Muscle of leg (tissue), 11 donors: Measurements from ENCODE around the gene RIMBP2. TPM values are rescaled to one million over a fixed set of nuclear protein-coding genes. Genes with fewer than 3 reads are reported as not detected.
A peak's percentile ranks its signal among the peaks of the same experiment; 100 is the strongest.

Experiments
- DNase-seq: peaks from one replicate; pipeline ENCODE4 v3.0.0; 2013
- H3K27ac ChIP-seq: one replicate; pipeline ENCODE4 v1.5.1; 2013; ENCODE audit warnings: mild to moderate bottlenecking, low read length, control low read depth
- H3K27me3 ChIP-seq: one replicate; pipeline ENCODE4 v1.6.1; 2013; ENCODE audit warnings: low read length; ENCODE audit not compliant: control insufficient read depth, insufficient read depth
- H3K36me3 ChIP-seq: one replicate; pipeline ENCODE4 v1.6.1; 2013; ENCODE audit warnings: low read length; ENCODE audit not compliant: control insufficient read depth, insufficient read depth
- H3K4me1 ChIP-seq: one replicate; pipeline ENCODE4 v1.6.1; 2013; ENCODE audit warnings: low read length; ENCODE audit not compliant: control insufficient read depth, insufficient read depth
- H3K4me3 ChIP-seq: one replicate; pipeline ENCODE4 v1.5.1; 2013; ENCODE audit warnings: low read length, control low read depth
- H3K9me3 ChIP-seq: replicated peaks from 2 replicates; pipeline ENCODE4 v1.6.1; 2013; ENCODE audit warnings: low read depth, low read length; ENCODE audit not compliant: control insufficient read depth
- WGBS: methylation state at CpG from one replicate; pipeline ENCODE4 v1.1.5; 2013; ENCODE audit warnings: missing lambda C conversion rate; ENCODE audit not compliant: insufficient coverage; 5-methylcytosine and 5-hydroxymethylcytosine counted together
- polyA plus RNA-seq, 8 donors: library from polyadenylated mRNA; unstranded; fragments of 120-200 nt; gene quantifications; one replicate each; pipeline versions ENCODE4 v1.2.1 to v1.2.3, GENCODE V29; 2013; ENCODE audit warnings: inconsistent platforms in 1 of 8, low replicate concordance in 1 of 8; ENCODE audit not compliant: insufficient read length in 8 of 8, insufficient read depth in 1 of 8
- total RNA-seq: library from RNA; stranded (reverse); fragments of 120-200 nt; gene quantifications from one replicate; pipeline ENCODE4 v1.2.4, GENCODE V29; 2013

Gene RIMBP2
- total and polyA plus RNA-seq, 9 donors, result 0.46 to 2.1 (median 0.87) TPM

DNA sequence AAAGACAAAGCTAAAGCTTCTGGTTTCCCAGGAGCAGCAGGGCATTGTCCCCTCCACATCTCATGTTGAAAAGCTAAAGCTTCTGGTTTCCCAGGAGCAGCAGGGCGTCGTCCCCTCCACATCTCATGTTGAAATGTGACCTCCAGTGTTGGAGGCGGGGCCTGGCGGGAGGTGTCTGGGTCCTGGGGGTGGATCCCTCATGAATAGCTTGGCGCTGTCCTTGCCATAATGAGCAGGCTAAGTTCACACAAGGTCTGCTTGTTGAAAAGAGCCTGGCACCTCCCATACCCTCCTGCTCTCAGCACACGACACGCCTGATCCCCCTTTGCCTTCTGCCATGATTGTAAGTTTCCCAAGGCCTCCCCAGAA is 254.7 kb downstream of the RIMBP2 start:
- no peak overlapping the region for H3K4me3 ChIP-seq
- DNase-seq, result no peak
- H3K27ac ChIP-seq, result no peak overlapping the region
- no peaks in the 10 kb centered on the region for H3K9me3 ChIP-seq
- no peaks in the 10 kb centered on the region for H3K36me3 ChIP-seq
- WGBS, result 57% methylated on average over 4 of the region's 7 CpGs
- H3K27me3 ChIP-seq, result no peaks in the 10 kb centered on the region
- no peaks in the 10 kb centered on the region for H3K4me1 ChIP-seq

DNA sequence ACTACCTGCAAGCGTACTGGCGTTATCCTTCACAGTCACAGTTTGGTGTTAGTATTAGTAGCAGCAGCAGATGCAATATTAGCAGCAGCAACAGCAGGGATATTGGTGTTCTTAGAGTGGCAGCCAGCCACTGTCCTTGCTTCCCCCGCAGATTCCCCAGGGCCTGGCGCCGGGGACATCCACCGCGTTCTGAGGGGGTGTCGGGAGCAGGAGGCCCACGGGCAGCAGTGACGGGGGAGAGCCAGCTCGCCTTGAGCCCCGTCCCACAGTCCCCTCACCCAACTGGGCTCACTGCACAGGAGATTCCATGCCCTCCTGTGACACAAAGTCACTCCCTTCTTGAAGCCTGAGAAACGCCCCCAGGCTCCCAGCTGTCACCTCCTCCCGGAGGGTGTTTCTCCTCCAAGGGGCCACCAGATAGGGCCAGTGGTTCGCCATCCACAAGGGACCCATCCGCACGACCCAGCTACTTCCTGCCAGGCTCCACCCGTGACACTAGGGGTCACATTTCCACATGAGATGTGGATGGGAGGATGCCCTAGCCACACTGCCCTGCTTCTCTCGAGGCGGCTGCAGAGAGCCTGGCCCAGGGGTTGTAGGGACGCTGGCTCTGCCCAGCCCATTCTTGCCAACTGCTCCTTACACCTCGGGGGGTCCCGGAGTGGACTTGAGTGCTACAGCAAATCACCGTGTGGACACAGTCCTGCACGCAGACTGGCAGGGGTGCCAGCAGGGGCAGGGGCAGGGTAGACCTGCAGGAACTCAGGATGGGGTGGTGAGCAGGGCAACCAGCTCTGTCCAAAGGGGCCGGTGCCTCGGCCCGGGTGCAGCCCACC is 255.3 kb downstream of the RIMBP2 start:
- H3K36me3 ChIP-seq, result no peaks in the 10 kb centered on the region
- no peaks in the 10 kb centered on the region for H3K4me1 ChIP-seq
- 77% methylated on average over 25 of the region's 28 CpGs for WGBS
- H3K27ac ChIP-seq, result no peak overlapping the region
- no peaks in the 10 kb centered on the region for H3K27me3 ChIP-seq
- H3K4me3 ChIP-seq, result no peak overlapping the region
- no peak for DNase-seq
- no peaks in the 10 kb centered on the region for H3K9me3 ChIP-seq

DNA sequence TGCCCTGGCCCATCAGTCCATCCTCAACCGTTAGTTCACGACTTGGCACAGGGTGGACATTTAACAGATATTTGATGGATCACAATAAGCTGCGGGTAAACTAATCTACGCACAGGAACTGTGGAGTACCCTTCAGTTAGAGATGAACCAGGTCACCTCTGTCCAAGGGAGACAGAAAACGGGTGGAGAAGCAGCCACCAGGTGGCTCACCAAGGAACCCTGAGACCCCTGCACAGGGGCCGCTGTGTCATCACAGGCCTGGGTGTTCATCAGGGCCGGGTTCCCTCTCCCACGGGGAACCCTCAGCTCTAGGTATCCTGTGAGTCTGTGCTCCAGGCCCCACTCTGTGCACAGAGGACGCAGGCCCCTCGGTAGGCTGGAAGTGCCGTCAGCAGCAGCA is 256.2 kb downstream of the RIMBP2 start:
- Histone ChIP-seq H3K27ac (no peak overlapping the region), H3K9me3 (no peaks in the 10 kb centered on the region), H3K27me3 (no peaks in the 10 kb centered on the region), H3K4me3 (no peak overlapping the region), H3K36me3 (no peaks in the 10 kb centered on the region), H3K4me1 (no peaks in the 10 kb centered on the region)
- no peak for DNase-seq
- 75% methylated on average over 9 of the region's 11 CpGs for WGBS

- H3K27me3 ChIP-seq, result peaks cover 4% of the 10 kb centered on the region
- H3K4me1 ChIP-seq, result no peaks in the 10 kb centered on the region
- H3K27ac ChIP-seq, result no peak overlapping the region
- 73% methylated on average over 9 of the region's 12 CpGs for WGBS
- H3K9me3 ChIP-seq, result no peaks in the 10 kb centered on the region
- no peak overlapping the region for H3K4me3 ChIP-seq
- H3K36me3 ChIP-seq, result no peaks in the 10 kb centered on the region
- no peak for DNase-seq
Observed at GRCh38 chr12:130458341-130458740, 257.8 kb downstream of the RIMBP2 start.

- H3K9me3 ChIP-seq, result no peaks in the 10 kb centered on the region
- no peak for DNase-seq
- H3K27me3 ChIP-seq, result peaks cover 6% of the 10 kb centered on the region
- H3K4me3 ChIP-seq, result no peak overlapping the region
- H3K36me3 ChIP-seq, result no peaks in the 10 kb centered on the region
- H3K27ac ChIP-seq, result no peak overlapping the region
- WGBS, result 77% methylated on average over 9 of the region's 9 CpGs
- H3K4me1 ChIP-seq, result no peaks in the 10 kb centered on the region
Observed at GRCh38 chr12:130457215-130457614, 258.9 kb downstream of the RIMBP2 start.

GRCh38 chr12:130456375-130457199 is 259.5 kb downstream of the RIMBP2 start:
- DNase-seq, result peak; percentile 32
- Histone ChIP-seq H3K27ac (no peak overlapping the region), H3K9me3 (no peaks in the 10 kb centered on the region), H3K27me3 (peaks cover 6% of the 10 kb centered on the region), H3K4me1 (no peaks in the 10 kb centered on the region), H3K4me3 (no peak overlapping the region), H3K36me3 (no peaks in the 10 kb centered on the region)
- 74% methylated on average over 26 of the region's 28 CpGs for WGBS

DNA sequence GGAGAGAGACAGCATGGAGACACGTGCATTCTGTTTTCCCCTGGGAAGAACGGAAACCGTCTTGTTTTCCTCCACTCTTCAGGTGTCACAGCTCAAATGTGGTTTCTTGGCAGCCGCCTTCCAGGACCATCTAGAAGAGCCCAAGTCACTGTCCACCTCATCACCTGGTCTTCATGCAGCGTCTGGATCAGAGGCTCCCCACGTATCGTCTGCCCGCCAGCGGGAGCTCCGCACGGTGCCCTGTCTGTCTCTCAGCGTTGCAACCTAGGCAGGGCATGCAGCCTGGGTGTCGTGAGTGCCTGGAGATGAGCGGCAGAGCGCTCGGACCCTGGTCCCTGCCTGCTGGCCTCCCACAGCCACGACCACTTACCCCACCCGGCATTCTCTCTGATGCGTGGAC is 260.9 kb downstream of the RIMBP2 start:
- no peaks in the 10 kb centered on the region for H3K36me3 ChIP-seq
- DNase-seq, result no peak
- H3K4me1 ChIP-seq, result no peaks in the 10 kb centered on the region
- H3K27me3 ChIP-seq, result peaks cover 6% of the 10 kb centered on the region
- no peak overlapping the region for H3K4me3 ChIP-seq
- no peaks in the 10 kb centered on the region for H3K9me3 ChIP-seq
- WGBS, result 80% methylated on average over 16 of the region's 19 CpGs
- H3K27ac ChIP-seq, result no peak overlapping the region

DNA sequence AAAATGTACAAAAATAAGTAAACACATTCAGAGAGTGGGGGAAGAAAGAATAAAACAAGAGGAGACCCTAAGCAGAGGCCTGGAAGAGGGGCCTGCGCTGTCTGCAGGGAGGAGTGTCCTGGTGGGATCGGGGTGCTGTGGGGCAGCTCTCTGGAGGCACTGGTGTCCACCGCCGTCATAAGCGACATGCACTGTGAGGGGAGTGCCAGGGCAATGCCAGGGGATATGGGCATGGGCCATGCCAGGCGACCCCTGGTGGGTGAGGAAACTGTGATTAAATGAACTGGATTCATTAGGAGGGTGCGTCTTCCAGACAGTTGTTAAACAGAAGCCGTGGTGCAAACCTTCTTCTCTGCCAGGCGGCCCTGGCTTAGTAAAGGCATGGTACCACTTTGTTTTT is 261.8 kb downstream of the RIMBP2 start:
- Histone ChIP-seq H3K27me3 (peaks cover 6% of the 10 kb centered on the region), H3K27ac (no peak overlapping the region), H3K9me3 (no peaks in the 10 kb centered on the region), H3K4me1 (no peaks in the 10 kb centered on the region), H3K36me3 (no peaks in the 10 kb centered on the region), H3K4me3 (no peak overlapping the region)
- no peak for DNase-seq
- 88% methylated on average over 7 of the region's 9 CpGs for WGBS

GRCh38 chr12:130452546-130452945 is 263.6 kb downstream of the RIMBP2 start:
- no peak overlapping the region for H3K27ac ChIP-seq
- H3K4me3 ChIP-seq, result no peak overlapping the region
- H3K27me3 ChIP-seq, result peaks cover 6% of the 10 kb centered on the region
- H3K9me3 ChIP-seq, result no peaks in the 10 kb centered on the region
- 14% methylated on average over 1 of the region's 10 CpGs for WGBS
- no peak for DNase-seq
- no peaks in the 10 kb centered on the region for H3K4me1 ChIP-seq
- no peaks in the 10 kb centered on the region for H3K36me3 ChIP-seq
